GM18505 (cell line): Measurements from ENCODE around the gene COL13A1.

Source experiments
- ATAC-seq: cut with Tn5 transposase; IDR thresholded peaks from one replicate; pipeline ENCODE4 v1.9.1; 2021; ENCODE audit not compliant: unreplicated experiment
- POLR2A ChIP-seq: IDR thresholded peaks from 4 replicates; pipeline ENCODE4 v1.6.1; 2011; ENCODE audit warnings: borderline replicate concordance; ENCODE audit not compliant: insufficient read depth, insufficient read length; ENCODE audit errors: extremely low read depth

The COL13A1 gene

DNA sequence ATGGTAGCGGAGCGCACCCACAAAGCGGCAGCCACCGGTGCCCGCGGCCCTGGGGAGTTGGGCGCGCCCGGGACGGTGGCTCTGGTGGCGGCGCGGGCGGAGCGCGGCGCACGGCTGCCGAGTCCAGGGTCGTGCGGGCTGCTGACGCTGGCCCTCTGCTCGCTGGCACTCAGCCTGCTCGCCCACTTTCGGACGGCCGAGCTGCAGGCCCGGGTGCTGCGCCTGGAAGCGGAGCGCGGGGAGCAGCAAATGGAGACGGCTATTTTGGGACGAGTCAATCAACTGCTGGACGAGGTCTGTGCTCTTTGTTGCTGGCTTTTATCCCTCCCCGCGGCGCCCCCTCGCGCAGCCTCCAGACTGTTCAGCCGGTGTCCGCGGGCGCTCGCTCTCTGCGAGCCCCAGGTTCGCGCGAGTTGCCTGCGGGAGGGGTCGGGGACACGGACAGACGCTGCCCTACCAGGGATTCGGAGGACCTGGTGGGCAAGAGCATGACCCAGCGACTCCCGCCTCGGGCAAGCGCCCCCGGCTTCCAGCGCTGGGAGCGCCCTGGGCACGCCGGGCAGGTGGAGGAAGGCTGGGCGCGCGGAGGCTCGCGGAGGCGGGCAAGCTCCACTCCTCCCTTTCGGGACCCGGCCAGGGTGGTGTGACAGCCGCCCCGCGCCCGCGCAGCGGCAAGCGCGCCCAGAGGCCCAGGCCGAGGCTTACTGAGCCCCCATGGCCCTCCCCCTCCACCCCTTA, 887 bp downstream of the COL13A1 start:
- no peak for TF ChIP-seq POLR2A
- ATAC-seq = no peak

DNA sequence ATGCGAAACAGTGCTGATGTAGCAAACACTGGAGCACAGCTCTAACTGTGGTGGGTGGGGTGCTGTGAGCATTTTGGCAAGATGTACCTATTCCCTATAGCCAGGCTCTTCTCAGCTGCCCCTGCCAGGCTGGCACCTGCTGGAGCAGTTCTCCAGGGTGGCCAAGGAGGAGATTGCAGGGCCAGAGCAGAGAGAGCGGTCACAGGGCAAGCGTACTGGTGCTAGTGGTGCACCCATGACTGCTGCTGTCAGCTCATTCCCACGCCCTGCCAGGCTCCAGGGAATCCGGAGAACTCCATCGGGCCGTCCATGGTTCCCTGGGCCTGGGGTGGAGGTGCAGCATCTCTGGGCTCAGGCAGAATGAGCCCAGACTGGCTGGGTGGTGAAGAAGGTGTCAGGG, 2.1 kb downstream of the COL13A1 start:
- no peak for TF ChIP-seq POLR2A
- ATAC-seq = no peak

DNA sequence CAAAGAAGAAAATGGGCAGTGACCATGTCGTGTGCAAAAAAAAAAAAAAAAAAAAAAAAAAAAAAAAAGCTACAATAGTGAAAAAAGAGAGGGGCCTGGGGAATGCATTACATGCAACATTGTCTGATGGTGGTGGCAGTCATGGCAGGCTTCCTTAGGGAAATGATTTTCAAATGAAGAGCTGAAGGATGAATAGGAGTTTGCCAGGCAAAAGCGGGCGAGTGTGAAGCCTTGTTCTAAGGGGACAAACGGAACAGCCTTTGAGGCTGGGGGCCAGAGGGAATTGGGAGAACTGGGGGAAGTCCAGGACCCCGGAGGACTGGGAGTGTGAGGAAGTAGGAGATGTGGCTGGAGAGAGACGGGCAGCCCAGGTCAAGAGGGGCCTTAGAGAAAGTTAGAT, 3.1 kb downstream of the COL13A1 start:
- ATAC-seq = no peak
- no peak for TF ChIP-seq POLR2A

DNA sequence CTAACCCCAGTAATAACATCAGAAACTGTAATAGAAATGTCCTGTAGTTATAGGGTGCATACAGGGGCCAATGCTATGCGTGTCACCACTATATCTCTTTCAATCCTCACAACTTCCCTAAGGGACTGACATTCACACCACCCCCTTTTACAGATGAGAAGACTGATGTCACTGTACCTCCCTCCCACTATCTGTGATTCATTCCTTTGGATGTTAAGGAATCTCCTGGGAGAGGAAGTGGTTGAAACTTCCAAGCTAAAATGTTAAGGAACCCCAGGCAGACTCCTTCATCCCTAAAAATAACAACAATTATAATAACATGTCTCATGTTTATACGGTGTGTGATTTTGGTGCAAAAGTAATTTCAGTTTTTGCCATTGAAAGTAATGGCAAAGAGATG, 5.4 kb downstream of the COL13A1 start:
- no peak for ATAC-seq
- no peak for TF ChIP-seq POLR2A

DNA sequence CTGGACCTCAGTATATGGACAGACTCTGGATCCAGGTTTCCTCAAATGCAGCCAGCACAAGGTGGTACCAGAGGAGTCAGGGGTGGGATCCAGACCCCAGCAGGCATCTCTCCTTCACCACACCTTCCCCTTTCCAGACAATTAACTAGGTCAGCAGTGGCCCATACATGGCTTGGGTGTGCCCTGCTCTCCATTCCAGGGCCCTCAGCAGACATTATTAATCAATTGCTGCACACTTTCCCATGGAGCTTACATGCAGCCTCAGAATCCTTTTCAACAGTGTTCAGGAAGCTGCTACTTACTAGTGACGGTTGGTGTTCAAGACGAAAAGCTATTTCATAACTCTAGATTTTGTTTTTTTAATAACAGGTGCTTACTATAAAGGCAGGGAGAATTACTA, 6.0 kb downstream of the COL13A1 start:
- TF ChIP-seq POLR2A = no peak
- ATAC-seq = no peak

DNA sequence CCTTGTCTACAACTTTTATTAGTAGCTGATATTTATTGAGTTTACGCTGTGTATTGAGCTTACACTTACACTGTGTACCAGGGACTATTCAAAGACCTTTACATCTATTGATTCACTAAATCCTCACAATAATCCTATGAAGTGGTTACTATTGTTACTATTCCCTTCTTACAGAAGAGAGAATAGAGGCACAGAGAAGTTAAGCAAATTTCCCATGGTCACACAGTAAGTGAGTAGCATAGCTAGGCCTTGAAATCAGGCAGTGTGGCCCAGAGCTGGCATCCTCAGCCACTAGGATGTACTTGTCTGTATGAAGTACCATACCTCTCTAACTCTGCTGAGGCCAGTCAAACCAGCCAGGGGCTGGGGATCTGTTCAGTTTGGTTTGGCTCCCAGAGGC, 7.6 kb downstream of the COL13A1 start:
- no peak for ATAC-seq
- TF ChIP-seq POLR2A = no peak

DNA sequence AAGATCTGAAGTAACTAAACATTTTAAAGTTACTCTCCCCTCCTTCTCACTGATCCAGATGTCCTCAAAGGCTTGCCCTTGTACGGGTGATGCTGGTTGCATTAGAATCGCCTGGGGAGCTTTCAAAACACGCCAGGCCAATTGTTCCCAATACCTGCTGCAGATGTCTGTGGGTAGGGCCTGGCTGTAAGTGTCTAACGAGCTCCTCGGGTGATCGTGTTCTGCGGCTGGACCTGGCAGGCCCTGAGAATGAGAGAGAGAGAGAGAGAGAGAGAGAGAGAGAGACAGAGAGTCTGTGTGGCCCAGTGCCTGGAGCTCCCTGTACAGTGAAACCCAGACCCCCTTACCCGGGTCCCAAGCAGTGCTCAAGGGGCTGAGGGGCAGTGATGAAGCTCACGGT, 8.4 kb downstream of the COL13A1 start:
- no peak for TF ChIP-seq POLR2A
- no peak for ATAC-seq

DNA sequence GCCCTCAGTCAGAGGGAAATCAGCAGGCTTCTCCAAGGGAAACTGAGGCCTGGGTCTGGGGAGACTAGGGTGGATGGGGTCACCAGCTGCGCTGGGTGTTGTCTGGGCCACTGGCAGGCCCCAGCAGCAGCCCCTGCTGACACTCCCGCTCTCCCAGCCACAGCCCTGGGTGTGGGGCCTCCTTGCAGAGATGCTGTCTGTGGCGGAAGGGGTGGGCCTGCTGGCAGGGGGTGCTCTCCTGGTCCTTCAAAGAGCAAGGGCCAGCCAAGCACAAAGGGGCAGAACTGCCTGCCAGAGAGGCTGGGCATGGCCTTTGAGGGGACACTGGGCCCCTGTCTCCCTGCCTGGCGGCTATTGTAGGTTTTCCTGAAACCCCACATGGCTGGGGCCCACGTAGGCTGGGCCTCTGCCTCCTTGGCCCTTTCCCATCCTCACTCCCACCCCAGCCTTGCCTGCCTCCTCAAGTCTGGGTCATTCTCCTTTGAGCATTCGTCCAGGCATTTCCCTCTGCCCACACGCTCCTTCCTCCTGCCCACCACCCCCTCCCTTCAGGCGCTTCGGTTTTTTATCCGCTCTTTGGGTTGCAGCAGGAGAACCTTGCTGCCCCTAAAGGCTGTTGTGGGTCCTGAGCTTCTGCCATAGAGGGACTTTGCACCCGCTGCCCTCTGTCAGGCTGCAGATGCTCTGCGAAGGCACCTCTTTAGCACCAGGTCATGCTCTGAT, 9.1 kb downstream of the COL13A1 start:
- TF ChIP-seq POLR2A = no peak
- no peak for ATAC-seq

DNA sequence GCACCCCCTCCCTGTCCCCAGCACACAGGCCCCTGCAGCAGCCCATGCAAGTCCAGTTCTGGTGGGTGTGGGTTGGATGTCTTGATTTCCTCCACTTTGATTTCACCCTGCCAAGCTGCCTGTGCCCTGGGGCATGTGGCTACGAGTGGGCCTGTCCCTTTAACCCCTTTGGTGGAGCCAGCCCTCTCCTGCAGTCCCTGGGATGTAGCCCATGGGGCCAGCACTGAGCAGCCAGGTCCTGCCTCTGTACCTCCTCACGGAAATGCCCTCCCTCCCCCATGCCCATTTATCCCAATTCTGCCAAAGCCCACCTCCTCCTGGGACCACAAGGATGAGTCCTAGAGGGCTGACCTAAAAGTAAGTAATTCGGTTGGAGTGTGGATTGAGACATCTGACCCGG, 11.9 kb downstream of the COL13A1 start:
- ATAC-seq = no peak
- no peak for TF ChIP-seq POLR2A

DNA sequence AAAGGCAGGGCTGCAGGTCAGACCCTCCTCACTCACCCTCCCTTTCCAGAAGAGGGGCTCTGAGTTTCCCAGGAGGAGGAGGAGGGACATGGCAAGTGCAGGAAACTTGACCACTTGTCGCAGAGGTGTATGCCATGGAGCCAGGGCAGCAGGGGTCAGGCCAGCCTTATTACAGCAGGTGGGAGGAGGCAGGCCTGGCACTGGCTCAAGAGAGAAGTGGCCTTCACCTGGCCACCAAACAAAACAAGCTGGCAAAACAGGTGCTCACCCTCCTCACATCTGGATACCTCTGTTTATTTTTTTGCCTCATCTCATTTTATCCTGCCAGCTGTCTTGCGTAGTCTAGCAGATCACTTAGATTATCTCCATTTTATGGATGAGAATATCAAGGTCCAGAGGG, 12.5 kb downstream of the COL13A1 start:
- ATAC-seq = no peak

DNA sequence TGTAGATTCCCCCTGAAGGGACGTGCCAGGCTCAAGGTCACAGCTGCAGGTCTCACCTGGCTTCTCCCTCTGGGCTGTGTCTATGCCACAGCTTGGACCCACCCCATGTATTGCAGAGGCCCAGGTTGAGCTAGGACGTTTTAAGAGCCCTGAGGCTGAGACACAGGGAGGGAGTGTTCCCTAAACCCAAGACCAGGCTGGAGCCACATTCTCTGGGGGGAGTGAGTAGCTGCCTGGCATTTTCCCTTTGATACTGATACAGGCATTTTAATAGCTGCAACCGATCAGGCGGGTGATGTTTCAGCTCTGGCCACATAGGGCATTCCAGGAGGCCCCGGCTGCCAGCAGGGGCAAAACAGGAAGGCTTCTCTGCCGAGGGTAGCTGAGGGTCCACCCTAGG, 13.4 kb downstream of the COL13A1 start:
- no peak for ATAC-seq
- no peak for TF ChIP-seq POLR2A

More for the DNA sequence above, 12.5 kb downstream of the COL13A1 start:
- TF ChIP-seq POLR2A = no peak

DNA sequence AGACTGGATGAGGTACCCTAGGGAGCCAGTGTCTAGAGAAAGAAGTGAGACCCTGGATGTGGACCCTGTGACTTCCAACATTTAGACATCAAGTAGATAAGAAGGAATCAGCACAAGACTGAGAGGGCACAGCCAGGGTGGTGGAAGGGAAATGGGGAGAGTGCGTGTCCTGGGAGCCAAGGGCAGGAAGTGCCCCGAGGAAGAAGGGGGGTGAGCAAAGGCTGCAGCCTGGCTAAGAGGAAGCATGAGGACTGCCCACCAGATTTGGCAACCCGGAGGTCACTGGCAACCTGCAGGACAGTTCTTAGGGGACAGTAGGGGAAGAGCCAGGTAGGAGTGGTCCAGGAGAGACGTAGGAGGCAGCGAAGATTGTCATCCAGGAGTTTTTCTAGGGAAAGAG, 14.8 kb downstream of the COL13A1 start:
- no peak for ATAC-seq
- no peak for TF ChIP-seq POLR2A

DNA sequence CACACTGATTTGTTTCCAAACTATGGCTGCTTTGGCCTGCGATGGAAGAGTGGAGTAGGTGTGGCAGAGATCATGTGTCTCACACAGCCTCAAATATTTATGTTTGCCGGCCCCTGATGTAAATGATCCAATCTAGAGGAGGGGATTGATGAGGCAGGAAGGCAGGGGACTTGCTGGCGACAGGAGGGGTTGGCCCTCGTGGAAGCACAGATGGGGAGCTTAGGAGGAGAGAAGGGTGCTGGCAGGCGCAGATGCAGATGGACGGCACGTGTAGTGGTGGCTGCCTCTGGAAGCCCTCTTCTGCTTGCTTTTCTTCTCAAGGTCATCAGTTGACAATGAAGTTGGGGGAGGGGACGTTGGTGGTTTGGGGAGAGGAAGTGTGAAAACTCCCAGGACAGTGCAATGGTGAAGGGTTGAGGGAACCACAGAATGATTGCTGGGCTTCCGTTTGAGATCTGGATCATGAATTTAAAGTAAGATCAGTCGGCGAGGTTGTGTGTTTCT, 15.4 kb downstream of the COL13A1 start:
- ATAC-seq = no peak
- TF ChIP-seq POLR2A = no peak

DNA sequence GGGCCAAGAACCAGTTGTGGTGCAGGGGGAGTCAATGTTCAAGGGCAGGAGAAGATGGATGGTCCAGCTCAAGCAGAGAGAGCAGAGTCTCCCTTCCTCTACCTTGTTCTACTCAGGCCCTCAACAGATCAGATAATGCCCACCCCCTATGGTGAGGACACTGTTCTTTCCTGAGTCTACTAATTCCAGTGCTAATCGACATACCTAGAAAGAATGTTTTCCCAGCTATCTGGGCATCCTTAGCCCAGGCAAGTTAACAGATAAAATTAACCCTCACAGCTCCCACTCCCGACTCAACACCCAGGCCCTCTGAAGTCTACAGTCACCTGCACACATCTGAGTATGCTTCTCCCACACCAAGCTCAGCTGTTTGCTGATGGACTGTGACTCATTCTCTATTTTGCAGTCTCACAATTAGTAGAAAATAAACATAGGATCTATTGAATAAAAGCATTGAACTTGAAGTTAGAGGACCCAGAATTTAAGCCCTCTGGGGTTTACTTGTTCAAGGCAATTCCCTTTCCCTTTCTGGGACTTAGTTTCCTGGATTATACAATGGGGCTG, 17.1 kb downstream of the COL13A1 start:
- no peak for ATAC-seq
- no peak for TF ChIP-seq POLR2A
